Stomach (tissue), 9 donors: Measurements from ENCODE around the gene ITK. TPM values are rescaled to one million over a fixed set of nuclear protein-coding genes. Genes with fewer than 3 reads are reported as not detected.
"Not testable (repeated sequence)": the region's sequence is repeated elsewhere in the genome, so short reads cannot be mapped to it uniquely, and the experiment has no call there.

Source experiments
- DNase-seq, 2 donors: peaks; one replicate each; pipeline versions ENCODE4 v3.0.0 to v3.0.0-alpha.2; 2013 to 2019
- H3K27ac ChIP-seq, 5 donors: fragments of 200-600 bp in 4 of 5; sonication (generic) in 4 of 5; one replicate each; pipeline ENCODE4 v1.5.1; 2013 to 2019; ENCODE audit warnings: mild to moderate bottlenecking in 1 of 5, moderate library complexity in 1 of 5
- H3K27me3 ChIP-seq, 3 donors: fragments of 200-600 bp; sonication (generic); one replicate each; pipeline ENCODE4 v1.5.1; 2017 to 2019; ENCODE audit warnings: mixed run types in 1 of 3
- H3K36me3 ChIP-seq, 4 donors: fragments of 200-600 bp; sonication (generic); 1 replicate in 3 of 4; 2 replicates in 1 of 4; pipeline ENCODE4 v1.5.1; 2016 to 2019
- H3K4me1 ChIP-seq, 4 donors: fragments of 200-600 bp; sonication (generic); one replicate each; pipeline ENCODE4 v1.5.1; 2016 to 2019
- H3K4me3 ChIP-seq, 4 donors: fragments of 200-600 bp; sonication (generic) in 3 of 4; one replicate each; pipeline ENCODE4 v1.5.1; 2016 to 2019; ENCODE audit warnings: mild to moderate bottlenecking in 1 of 4
- H3K9me3 ChIP-seq, 4 donors: fragments of 200-600 bp; sonication (generic); one replicate each; pipeline ENCODE4 v1.5.1; 2016 to 2019
- EP300 ChIP-seq: sonication (generic); formaldehyde crosslinking; IDR thresholded peaks from one replicate; pipeline ENCODE4 v1.6.1; 2017; ENCODE audit warnings: antibody characterized with exemption
- POLR2A ChIP-seq, 4 donors: fragments of 450-650 bp; IDR thresholded peaks; one replicate each; pipeline ENCODE4 v1.6.1; 2016; ENCODE audit warnings: antibody characterized with exemption in 4 of 4, control low read depth in 2 of 4, mild to moderate bottlenecking in 1 of 4, moderate library complexity in 1 of 4
- POLR2AphosphoS5 ChIP-seq, 3 donors: sonication (generic); formaldehyde crosslinking; IDR thresholded peaks; one replicate each; pipeline ENCODE4 v1.6.1; 2016; ENCODE audit warnings: antibody characterized with exemption in 3 of 3
- WGBS, 5 donors: extraction: QIAGEN DNeasy Blood & Tissue Kit in 3 of 5; methylation state at CpG; one replicate each; pipeline versions ENCODE4 v1.1.5 to v1.1.7; 2013 to 2018; 5-methylcytosine and 5-hydroxymethylcytosine counted together
- intact Hi-C: fragments of 100-400 bp; cut with DNase I; formaldehyde crosslinking; loops from one replicate; pipeline ENCODE4 v1.15.1; 2023; ENCODE audit warnings: low total_unique reads
- polyA plus RNA-seq, 3 donors: library from polyadenylated mRNA; stranded (reverse); fragments of 200-250 nt; gene quantifications; one replicate each; pipeline ENCODE4 v1.2.3, GENCODE V29; 2013
- total RNA-seq, 5 donors: library from RNA; depleted of rRNA; stranded (reverse); fragments of >200 nt; gene quantifications; one replicate each; pipeline versions ENCODE4 v1.1.0 to v1.2.3, GENCODE V29; 2014 to 2016
- TF ChIP-seq, protein P1 (sequence below), 7 experiments: fragments of 450-650 bp in 4 of 7; fragments of 200-600 bp in 3 of 7; sonication (generic) in 3 of 7; IDR thresholded peaks; one replicate each; pipeline ENCODE4 v1.5.1; 2016 to 2019; ENCODE audit warnings: antibody characterized with exemption in 7 of 7, control low read depth in 2 of 7, mild to moderate bottlenecking in 1 of 7
- donor health status: healthy with polysubstance abuse.
- donor health status: Bipolar disorder and iron deficiency.
- donor health status: healthy.

The ITK gene
- total and polyA plus RNA-seq, 8 donors, result 0.58 to 9.9 (median 2.3) TPM; not detected in 1

DNA sequence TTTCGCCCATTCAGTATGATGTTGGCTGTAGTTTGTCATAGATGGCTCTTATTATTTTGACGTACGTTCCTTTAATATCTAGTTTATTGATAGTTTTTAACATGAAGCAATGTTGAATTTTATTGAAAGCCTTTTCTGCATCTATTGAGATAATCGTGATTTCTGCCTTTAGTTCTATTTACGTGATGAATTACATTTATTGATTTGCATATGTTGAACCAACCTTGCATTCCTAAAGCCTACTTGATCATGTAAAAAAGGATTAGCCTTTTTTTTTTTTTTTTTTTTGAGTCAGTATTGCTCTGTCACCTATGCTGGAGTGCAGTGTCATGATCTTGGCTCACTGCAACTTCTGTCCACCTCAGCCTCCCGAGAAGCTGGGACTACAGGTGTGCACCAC, 25.1 kb downstream of the ITK start:
- 74 to 86% (median 78%) methylated on average over 6 of the region's 6 CpGs for WGBS, 5 donors
- no peak for DNase-seq
- no peaks in the 10 kb centered on the region for H3K27me3 ChIP-seq
- H3K27ac ChIP-seq, result no peak overlapping the region
- no peak for TF ChIP-seq POLR2AphosphoS5 (IDR thresholded peaks at IDR 0.05)
- TF ChIP-seq EP300, result no peak
- no peaks in the 10 kb centered on the region for H3K4me1 ChIP-seq
- H3K36me3 ChIP-seq, result no peaks in the 10 kb centered on the region
- intact Hi-C loops, result no loop called here
- no peaks in the 10 kb centered on the region for H3K9me3 ChIP-seq
- H3K4me3 ChIP-seq, result no peak overlapping the region

DNA sequence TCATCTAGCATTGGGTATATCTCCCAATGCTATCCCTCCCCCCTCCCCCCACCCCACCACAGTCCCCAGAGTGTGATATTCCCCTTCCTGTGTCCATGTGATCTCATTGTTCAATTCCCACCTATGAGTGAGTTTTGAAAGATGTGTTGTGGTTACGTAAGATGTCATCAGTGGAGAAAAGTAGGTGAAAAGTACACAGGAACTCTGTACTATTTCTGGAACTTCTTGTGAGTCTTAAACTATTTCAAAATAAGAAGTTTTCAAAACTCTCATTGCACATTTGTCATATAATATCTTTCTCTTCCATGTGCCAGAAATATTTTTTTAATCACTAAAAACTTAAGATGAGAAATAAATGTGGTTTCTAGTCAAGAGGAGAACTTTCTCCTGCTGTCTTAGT, 30.0 kb downstream of the ITK start:
- H3K4me3 ChIP-seq, H3K9me3 ChIP-seq, H3K27ac ChIP-seq, H3K4me1 ChIP-seq, DNase-seq, H3K36me3 ChIP-seq, intact Hi-C loops, H3K27me3 ChIP-seq: not testable (repeated sequence)
- WGBS, 5 donors, result 49 to 82% (median 59%) methylated on average over 1 of the region's 1 CpG

DNA sequence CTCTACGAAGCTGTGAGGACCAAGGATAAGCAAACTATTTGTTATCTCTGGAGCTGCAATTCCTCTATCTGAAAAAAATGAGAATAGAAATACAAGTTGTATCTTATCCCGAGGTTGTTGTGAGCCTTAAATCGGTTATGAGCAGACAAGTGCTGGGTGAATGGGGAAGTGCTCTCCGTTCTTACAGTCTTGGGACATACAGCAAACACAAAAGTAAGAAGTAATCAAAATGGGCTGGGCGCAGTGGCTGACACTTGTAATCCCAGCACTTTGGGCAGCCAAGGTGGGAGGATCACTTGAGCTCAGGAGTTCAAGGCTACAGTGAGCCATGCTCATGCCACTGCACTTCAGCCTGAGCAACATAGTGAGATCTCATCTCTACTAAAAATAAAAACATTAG, 31.7 kb downstream of the ITK start:
- 81 to 92% (median 84%) methylated on average over 5 of the region's 5 CpGs for WGBS, 5 donors
- H3K27ac ChIP-seq, result no peak overlapping the region
- DNase-seq, result no peak
- H3K4me1 ChIP-seq, result no peaks in the 10 kb centered on the region
- no peaks in the 10 kb centered on the region for H3K9me3 ChIP-seq
- no peaks in the 10 kb centered on the region for H3K27me3 ChIP-seq
- H3K36me3 ChIP-seq, result no peaks in the 10 kb centered on the region
- no peak overlapping the region for H3K4me3 ChIP-seq
- TF ChIP-seq, protein P1, sequence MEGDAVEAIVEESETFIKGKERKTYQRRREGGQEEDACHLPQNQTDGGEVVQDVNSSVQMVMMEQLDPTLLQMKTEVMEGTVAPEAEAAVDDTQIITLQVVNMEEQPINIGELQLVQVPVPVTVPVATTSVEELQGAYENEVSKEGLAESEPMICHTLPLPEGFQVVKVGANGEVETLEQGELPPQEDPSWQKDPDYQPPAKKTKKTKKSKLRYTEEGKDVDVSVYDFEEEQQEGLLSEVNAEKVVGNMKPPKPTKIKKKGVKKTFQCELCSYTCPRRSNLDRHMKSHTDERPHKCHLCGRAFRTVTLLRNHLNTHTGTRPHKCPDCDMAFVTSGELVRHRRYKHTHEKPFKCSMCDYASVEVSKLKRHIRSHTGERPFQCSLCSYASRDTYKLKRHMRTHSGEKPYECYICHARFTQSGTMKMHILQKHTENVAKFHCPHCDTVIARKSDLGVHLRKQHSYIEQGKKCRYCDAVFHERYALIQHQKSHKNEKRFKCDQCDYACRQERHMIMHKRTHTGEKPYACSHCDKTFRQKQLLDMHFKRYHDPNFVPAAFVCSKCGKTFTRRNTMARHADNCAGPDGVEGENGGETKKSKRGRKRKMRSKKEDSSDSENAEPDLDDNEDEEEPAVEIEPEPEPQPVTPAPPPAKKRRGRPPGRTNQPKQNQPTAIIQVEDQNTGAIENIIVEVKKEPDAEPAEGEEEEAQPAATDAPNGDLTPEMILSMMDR (IDR thresholded peaks at IDR 0.05), result no peak
- TF ChIP-seq POLR2A (IDR thresholded peaks at IDR 0.05) (no peak), POLR2AphosphoS5 (IDR thresholded peaks at IDR 0.05) (no peak), EP300 (no peak)
- intact Hi-C loops, result no loop called here

DNA sequence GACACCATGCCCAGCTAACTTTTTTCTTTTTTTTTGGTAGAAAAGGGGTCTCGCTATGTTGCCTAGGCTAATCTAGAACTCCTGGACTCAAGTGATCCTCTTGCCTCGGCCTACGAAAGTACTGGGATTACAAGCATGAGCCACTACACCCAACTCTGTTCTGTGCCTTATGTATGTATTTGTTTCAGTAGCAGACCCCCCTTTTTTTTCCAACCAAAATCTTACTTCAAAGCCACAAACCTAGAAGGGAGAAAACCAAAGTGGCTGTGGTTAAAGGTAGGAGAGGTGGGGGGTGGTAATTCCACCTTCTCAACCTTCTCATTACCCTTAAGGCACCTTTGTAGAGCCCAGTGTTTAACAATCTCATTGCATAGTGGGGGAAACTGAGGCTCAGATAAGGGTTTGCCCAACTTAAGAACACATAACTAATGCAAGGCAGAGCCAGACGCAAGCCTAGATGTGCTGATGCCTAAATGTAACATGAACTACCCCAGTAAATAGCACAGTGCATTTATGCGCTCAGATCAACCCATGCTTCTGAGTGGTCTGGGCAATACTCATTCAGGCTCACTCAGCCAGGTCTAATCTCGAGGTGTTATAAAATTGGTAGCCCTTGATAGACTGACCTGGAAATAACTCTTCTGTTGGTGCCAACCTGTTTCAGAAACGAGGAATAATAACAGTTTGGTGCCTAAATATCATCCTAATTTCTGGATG, 33.0 kb downstream of the ITK start:
- WGBS, 5 donors, result 71 to 85% (median 83%) methylated on average over 7 of the region's 7 CpGs
- H3K36me3 ChIP-seq, result no peaks in the 10 kb centered on the region
- intact Hi-C loops, result no loop called here
- no peaks in the 10 kb centered on the region for H3K9me3 ChIP-seq
- DNase-seq, result no peak
- H3K27ac ChIP-seq, result no peak overlapping the region
- H3K27me3 ChIP-seq, result no peaks in the 10 kb centered on the region
- no peak overlapping the region for H3K4me3 ChIP-seq
- TF ChIP-seq, protein P1 (IDR thresholded peaks at IDR 0.05), result no peak
- no peak for TF ChIP-seq EP300
- no peak for TF ChIP-seq POLR2AphosphoS5 (IDR thresholded peaks at IDR 0.05)
- TF ChIP-seq POLR2A (IDR thresholded peaks at IDR 0.05), result no peak
- no peaks in the 10 kb centered on the region for H3K4me1 ChIP-seq

DNA sequence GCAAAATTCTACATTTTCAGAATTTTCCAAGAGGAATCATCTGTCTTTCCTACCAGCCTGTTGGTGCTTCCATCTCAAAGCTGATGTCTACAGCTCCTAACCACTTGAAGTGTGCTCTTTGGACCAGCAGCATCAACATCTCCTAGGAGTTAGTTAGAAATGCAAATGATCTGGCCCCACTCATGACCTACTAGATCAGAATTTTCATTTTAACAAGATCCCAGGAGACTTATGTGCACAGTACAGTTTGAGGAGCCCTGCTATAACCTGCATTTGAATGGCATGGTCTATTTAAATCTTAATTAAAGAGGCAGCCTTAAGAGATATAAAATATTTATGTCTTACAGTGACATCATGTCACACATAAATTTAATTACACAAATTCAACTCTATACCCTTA, 33.8 kb downstream of the ITK start:
- H3K4me3 ChIP-seq, result no peak overlapping the region
- TF ChIP-seq, protein P1 (IDR thresholded peaks at IDR 0.05), result no peak
- TF ChIP-seq EP300 (no peak), POLR2A (IDR thresholded peaks at IDR 0.05) (no peak), POLR2AphosphoS5 (IDR thresholded peaks at IDR 0.05) (no peak)
- H3K4me1 ChIP-seq, result no peaks in the 10 kb centered on the region
- H3K36me3 ChIP-seq, result no peaks in the 10 kb centered on the region
- no peak overlapping the region for H3K27ac ChIP-seq
- intact Hi-C loops, result no loop called here
- no peaks in the 10 kb centered on the region for H3K27me3 ChIP-seq
- no peaks in the 10 kb centered on the region for H3K9me3 ChIP-seq
- DNase-seq, result no peak
